H9 (cell line): ENCODE data around the gene MYO18B. TPM values are rescaled to one million over a fixed set of nuclear protein-coding genes. Genes with fewer than 3 reads are reported as not detected.

Experiments used
- DNase-seq: peaks from one replicate; pipeline ENCODE4 v3.0.0-alpha.2; 2017
- H2AFZ ChIP-seq: one replicate; pipeline ENCODE4 v1.6.1; 2013; ENCODE audit warnings: mild to moderate bottlenecking, low read length, control low read depth, moderate library complexity
- H2AK5ac ChIP-seq: 2 replicates; pipeline ENCODE4 v1.6.1; 2013; ENCODE audit warnings: low read length, control low read depth, mixed read lengths; ENCODE audit not compliant: insufficient read length
- H2BK120ac ChIP-seq: one replicate; pipeline ENCODE4 v1.6.1; 2013; ENCODE audit warnings: low read depth, mild to moderate bottlenecking, low read length, control low read depth, inconsistent platforms; ENCODE audit not compliant: poor library complexity, severe bottlenecking
- H2BK12ac ChIP-seq: 2 replicates; pipeline ENCODE4 v1.6.1; 2013; ENCODE audit warnings: low read length, control low read depth, mixed read lengths, low read depth; ENCODE audit not compliant: insufficient read length
- H2BK15ac ChIP-seq: 2 replicates; pipeline ENCODE4 v1.6.1; 2013; ENCODE audit warnings: low read depth, low read length, control low read depth
- H2BK20ac ChIP-seq: one replicate; pipeline ENCODE4 v1.6.1; 2013; ENCODE audit warnings: low read depth, mild to moderate bottlenecking, low read length, control low read depth, inconsistent platforms; ENCODE audit not compliant: poor library complexity, severe bottlenecking
- H2BK5ac ChIP-seq: 2 replicates; pipeline ENCODE4 v1.6.1; 2013; ENCODE audit warnings: low read length, control low read depth, mixed read lengths; ENCODE audit not compliant: insufficient read length
- H3K14ac ChIP-seq: 2 replicates; pipeline ENCODE4 v1.6.1; 2013; ENCODE audit warnings: low read length, control low read depth; ENCODE audit not compliant: insufficient read depth
- H3K18ac ChIP-seq: 2 replicates; pipeline ENCODE4 v1.6.1; 2013; ENCODE audit warnings: low read depth, mild to moderate bottlenecking, mixed read lengths, low read length, control low read depth; ENCODE audit not compliant: insufficient read length
- H3K23ac ChIP-seq: 2 replicates; pipeline ENCODE4 v1.6.1; 2013; ENCODE audit warnings: low read length, control low read depth, mixed read lengths, low read depth; ENCODE audit not compliant: insufficient read length
- H3K23me2 ChIP-seq: 2 replicates; pipeline ENCODE4 v1.6.1; 2013; ENCODE audit warnings: low read depth, mild to moderate bottlenecking, mixed read lengths, low read length, control low read depth; ENCODE audit not compliant: insufficient read length, poor library complexity, severe bottlenecking
- H3K27ac ChIP-seq: 2 replicates; pipeline ENCODE4 v1.5.1; 2013; ENCODE audit warnings: low read length, control low read depth, mixed read lengths, low read depth; ENCODE audit not compliant: insufficient read length
- H3K27me3 ChIP-seq: 2 replicates; pipeline ENCODE4 v1.6.1; 2013; ENCODE audit warnings: low read length, control low read depth, inconsistent platforms; ENCODE audit not compliant: insufficient read depth
- H3K4ac ChIP-seq: 2 replicates; pipeline ENCODE4 v1.6.1; 2013; ENCODE audit warnings: low read depth, mild to moderate bottlenecking, control low read depth, inconsistent platforms, low read length, moderate library complexity
- H3K4me1 ChIP-seq: 2 replicates; pipeline ENCODE4 v1.6.1; 2013; ENCODE audit warnings: low read length, control low read depth, inconsistent platforms; ENCODE audit not compliant: insufficient read depth
- H3K4me2 ChIP-seq: 2 replicates; pipeline ENCODE4 v1.6.1; 2013; ENCODE audit warnings: low read length, control low read depth, mixed read lengths; ENCODE audit not compliant: insufficient read length, insufficient read depth
- H3K56ac ChIP-seq: 2 replicates; pipeline ENCODE4 v1.6.1; 2013; ENCODE audit warnings: low read depth, mild to moderate bottlenecking, mixed read lengths, low read length, control low read depth; ENCODE audit not compliant: insufficient read length
- H3K79me1 ChIP-seq: 2 replicates; pipeline ENCODE4 v1.6.1; 2013; ENCODE audit warnings: low read depth, mild to moderate bottlenecking, moderate library complexity, low read length, control low read depth, inconsistent platforms; ENCODE audit not compliant: insufficient read depth, poor library complexity, severe bottlenecking
- H3K79me2 ChIP-seq: 2 replicates; pipeline ENCODE4 v1.6.1; 2013; ENCODE audit warnings: low read length, control low read depth, inconsistent platforms; ENCODE audit not compliant: insufficient read depth
- H3K9ac ChIP-seq: 2 replicates; pipeline ENCODE4 v1.6.1; 2013; ENCODE audit warnings: low read length, control low read depth, mixed read lengths; ENCODE audit not compliant: insufficient read length; ENCODE audit errors: extremely low read depth
- H3K9me3 ChIP-seq: one replicate; pipeline ENCODE4 v1.6.1; 2013; ENCODE audit warnings: low read depth, low read length, inconsistent platforms; ENCODE audit not compliant: control insufficient read depth
- H3T11ph ChIP-seq: one replicate; pipeline ENCODE4 v1.6.1; 2013; ENCODE audit warnings: mild to moderate bottlenecking, low read length, control low read depth, inconsistent platforms
- H4K20me1 ChIP-seq: one replicate; pipeline ENCODE4 v1.6.1; 2013; ENCODE audit not compliant: control insufficient read depth, insufficient read length, insufficient read depth
- H4K5ac ChIP-seq: 2 replicates; pipeline ENCODE4 v1.6.1; 2013; ENCODE audit warnings: low read depth, mild to moderate bottlenecking, mixed read lengths, low read length, control low read depth; ENCODE audit not compliant: insufficient read length
- H4K8ac ChIP-seq: replicated peaks from 2 replicates; pipeline ENCODE4 v1.6.1; 2013; ENCODE audit warnings: low read length, control low read depth, mixed read lengths, low read depth; ENCODE audit not compliant: insufficient read length
- H4K91ac ChIP-seq: 2 replicates; pipeline ENCODE4 v1.6.1; 2013; ENCODE audit warnings: low read depth, mild to moderate bottlenecking, moderate library complexity, mixed read lengths, low read length, control low read depth; ENCODE audit not compliant: insufficient read length
- H3K27ac Mint-ChIP-seq, 3 experiments: 2 replicates in 2 of 3; 3 replicates in 1 of 3; pipeline ENCODE4 v1.8.0; 2020 to 2021; ENCODE audit warnings: mixed read lengths in 3 of 3, mild to moderate bottlenecking in 1 of 3, moderate library complexity in 1 of 3
- H3K27me3 Mint-ChIP-seq: 2 replicates; pipeline ENCODE4 v1.8.0; 2021; ENCODE audit warnings: low read depth, mild to moderate bottlenecking, moderate library complexity, mixed read lengths
- H3K36me3 Mint-ChIP-seq, 3 experiments: 2 replicates in 2 of 3; 3 replicates in 1 of 3; pipeline ENCODE4 v1.8.0; 2020 to 2021; ENCODE audit warnings: low read depth in 3 of 3, mixed read lengths in 3 of 3; ENCODE audit not compliant: insufficient read depth in 1 of 3
- H3K4me1 Mint-ChIP-seq, 2 experiments: 2 replicates each; pipeline ENCODE4 v1.8.0; 2020; ENCODE audit warnings: mixed read lengths in 2 of 2
- H3K4me3 Mint-ChIP-seq, 2 experiments: 2 replicates in 1 of 2; 3 replicates in 1 of 2; pipeline ENCODE4 v1.8.0; 2020 to 2021; ENCODE audit warnings: mild to moderate bottlenecking in 2 of 2, mixed read lengths in 2 of 2, moderate library complexity in 1 of 2
- H3K9me3 Mint-ChIP-seq, 2 experiments: 2 replicates in 1 of 2; 3 replicates in 1 of 2; pipeline ENCODE4 v1.8.0; 2020; ENCODE audit warnings: mild to moderate bottlenecking in 2 of 2, mixed read lengths in 2 of 2, moderate library complexity in 1 of 2
- WGBS: extraction: QIAGEN DNeasy Blood & Tissue Kit; methylation state at CpG from one replicate; pipeline ENCODE4 v1.1.7; 2013; ENCODE audit warnings: missing lambda C conversion rate, low lambda C conversion rate, mixed read lengths; ENCODE audit not compliant: insufficient read length; ENCODE audit errors: extremely low coverage; 5-methylcytosine and 5-hydroxymethylcytosine counted together
- total RNA-seq: library from RNA; stranded (reverse); gene quantifications from 2 replicates; pipeline ENCODE4 v1.2.1, GENCODE V29; 2021
- TF ChIP-seq, protein P1 (sequence below): fragments of 200-600 bp; sonication (generic); conservative IDR thresholded peaks from 3 replicates; pipeline ENCODE4 v1.8.0; 2021; ENCODE audit warnings: antibody characterized with exemption, mild to moderate bottlenecking

MYO18B gene
- total RNA-seq, 1 experiment from 2014 or later = 0.46 TPM

DNA sequence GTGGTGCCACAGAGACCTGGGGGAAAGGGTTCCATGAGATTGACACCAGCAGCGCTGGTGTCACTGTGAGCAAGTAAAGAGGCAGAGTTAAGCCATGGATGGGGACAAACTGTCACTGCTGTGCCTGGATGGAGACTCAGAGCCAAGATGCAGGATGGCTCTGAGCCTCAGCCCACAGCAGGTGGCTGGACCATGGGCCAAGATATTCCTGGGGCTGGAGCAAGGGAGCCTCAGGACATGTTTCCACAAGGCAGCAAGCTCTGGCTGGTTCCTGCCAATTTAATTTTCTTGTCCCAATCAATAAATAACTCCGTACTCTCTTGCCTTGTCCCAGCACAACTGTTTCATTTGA lies 23.0 kb downstream of the MYO18B start:
- Histone ChIP-seq H2BK5ac (no peak overlapping the region), H3K4me2 (no peak overlapping the region), H2BK20ac (no peak overlapping the region), H2BK120ac (no peak overlapping the region), H4K20me1 (no peaks in the 10 kb centered on the region), H3K9me3 (no peaks in the 10 kb centered on the region), H3K79me2 (no peaks in the 10 kb centered on the region), H3K23me2 (no peaks in the 10 kb centered on the region), H3K14ac (no peak overlapping the region; the same call in 1 of the 2 replicates), H3K4ac (no peak overlapping the region), H3K27ac (no peak overlapping the region), H3K27me3 (no peaks in the 10 kb centered on the region), H3T11ph (no peak overlapping the region), H3K9ac (no peak overlapping the region), H4K8ac (no peak overlapping the region), H4K91ac (no peak overlapping the region), H4K5ac (no peak overlapping the region), H3K56ac (no peak overlapping the region), H2AK5ac (no peak overlapping the region), H3K18ac (no peak overlapping the region), H3K4me1 (no peaks in the 10 kb centered on the region), H2BK12ac (no peak overlapping the region), H3K23ac (no peak overlapping the region), H2BK15ac (no peak overlapping the region), H3K79me1 (no peaks in the 10 kb centered on the region), H2AFZ (no peak overlapping the region)
- no CpG with 5 or more reads among the region's 2 CpGs for whole genome bisulfite sequencing
- Mint-ChIP-seq H3K9me3 (peaks cover 7 to 8% of the 10 kb centered on the region in 2 experiments; a peak in 4 of 5 replicates), H3K27me3 (peaks cover 16% of the 10 kb centered on the region), H3K4me1 (peaks cover 0 to 4% of the 10 kb centered on the region in 2 experiments; a peak in 3 of 4 replicates), H3K4me3 (no peak overlapping the region), H3K27ac (no peak overlapping the region), H3K36me3 (no peaks in the 10 kb centered on the region)
- TF ChIP-seq, protein P1, sequence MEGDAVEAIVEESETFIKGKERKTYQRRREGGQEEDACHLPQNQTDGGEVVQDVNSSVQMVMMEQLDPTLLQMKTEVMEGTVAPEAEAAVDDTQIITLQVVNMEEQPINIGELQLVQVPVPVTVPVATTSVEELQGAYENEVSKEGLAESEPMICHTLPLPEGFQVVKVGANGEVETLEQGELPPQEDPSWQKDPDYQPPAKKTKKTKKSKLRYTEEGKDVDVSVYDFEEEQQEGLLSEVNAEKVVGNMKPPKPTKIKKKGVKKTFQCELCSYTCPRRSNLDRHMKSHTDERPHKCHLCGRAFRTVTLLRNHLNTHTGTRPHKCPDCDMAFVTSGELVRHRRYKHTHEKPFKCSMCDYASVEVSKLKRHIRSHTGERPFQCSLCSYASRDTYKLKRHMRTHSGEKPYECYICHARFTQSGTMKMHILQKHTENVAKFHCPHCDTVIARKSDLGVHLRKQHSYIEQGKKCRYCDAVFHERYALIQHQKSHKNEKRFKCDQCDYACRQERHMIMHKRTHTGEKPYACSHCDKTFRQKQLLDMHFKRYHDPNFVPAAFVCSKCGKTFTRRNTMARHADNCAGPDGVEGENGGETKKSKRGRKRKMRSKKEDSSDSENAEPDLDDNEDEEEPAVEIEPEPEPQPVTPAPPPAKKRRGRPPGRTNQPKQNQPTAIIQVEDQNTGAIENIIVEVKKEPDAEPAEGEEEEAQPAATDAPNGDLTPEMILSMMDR = no peak
- DNase-seq = no peak
